ENCODE results near the gene OSGEP. TPM values are rescaled to one million over a fixed set of nuclear protein-coding genes. Genes with fewer than 3 reads are reported as not detected.

OSGEP gene
- total RNA-seq, 1 experiment from 2014 or later: 21.8 TPM

GRCh38 chr14:20476776-20477175 lies 22.2 kb upstream of the OSGEP start:
- peaks cover 37 to 58% of the 10 kb centered on the region in 2 experiments for H3K36me3 ChIP-seq (ENCODE audit: control insufficient read depth in 1 of 2, insufficient read depth in 2 of 2, low read length in 2 of 2)
- no peak overlapping the region for H3K4me3 ChIP-seq (replicated peaks in 1 of 2; ENCODE audit: low read depth in 1 of 2, low read length in 2 of 2)
- no peak for DNase-seq (ENCODE audit: low read depth, low spot score)
- RAD21 ChIA-PET (ENCODE audit: low non-redundant PET in 1 of 2, low total read pairs in 2 of 2, uncharacterized antibody in 2 of 2, unreplicated experiment in 2 of 2): no interaction called here
- H3K4me2 ChIP-seq (ENCODE audit: low read length): no peak overlapping the region
- TF ChIP-seq POLR2AphosphoS5 (IDR thresholded peaks at IDR 0.05; ENCODE audit: low read depth, low read length) (no peak), TCF7L2 (IDR thresholded peaks at IDR 0.05; ENCODE audit: borderline replicate concordance, extremely low read depth, insufficient read depth, insufficient read length) (no peak), CEBPB (IDR thresholded peaks at IDR 0.05; ENCODE audit: low read depth) (no peak), EZH2phosphoT487 (IDR thresholded peaks at IDR 0.05; ENCODE audit: borderline replicate concordance) (no peak), SIN3A (IDR thresholded peaks at IDR 0.05; ENCODE audit: low read depth) (no peak), CBX3 (IDR thresholded peaks at IDR 0.05; ENCODE audit: low read depth) (no peak), POLR2A (IDR thresholded peaks at IDR 0.05; ENCODE audit: borderline replicate concordance, extremely low read depth, insufficient read depth, insufficient read length) (no peak)
- TF ChIP-seq, protein P1, sequence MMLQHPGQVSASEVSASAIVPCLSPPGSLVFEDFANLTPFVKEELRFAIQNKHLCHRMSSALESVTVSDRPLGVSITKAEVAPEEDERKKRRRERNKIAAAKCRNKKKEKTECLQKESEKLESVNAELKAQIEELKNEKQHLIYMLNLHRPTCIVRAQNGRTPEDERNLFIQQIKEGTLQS (IDR thresholded peaks at IDR 0.05): no peak
- no peaks in the 10 kb centered on the region for H3K9me3 ChIP-seq (ENCODE audit: control insufficient read depth in 1 of 2, insufficient read depth in 1 of 2, low read depth in 1 of 2, low read length in 2 of 2)
- no peaks in the 10 kb centered on the region for H3K27me3 ChIP-seq (ENCODE audit: insufficient read depth, low read length)
- CTCF ChIA-PET: interaction anchor here (0.8 kb wide), 1 partner anchor 11 kb away, joined by 4 read pairs; no protein-coding TSS in a partner anchor
- BruUV-seq (replicated peaks): no TSS peak
- no peak overlapping the region for H2AFZ ChIP-seq (ENCODE audit: low read depth, low read length, poor library complexity, severe bottlenecking)
- H4K20me1 ChIP-seq (ENCODE audit: insufficient read depth): no peaks in the 10 kb centered on the region
- intact Hi-C loops (cut with micrococcal nuclease): no loop called here
- H3K27ac ChIP-seq (ENCODE audit: low read depth, low read length): no peak overlapping the region
- no peak overlapping the region for H3K9ac ChIP-seq (ENCODE audit: low read length)
- H3K9me2 ChIP-seq (ENCODE audit: insufficient read depth): no peaks in the 10 kb centered on the region
- H3K79me2 ChIP-seq (ENCODE audit: insufficient read depth, low read length): peaks cover 30% of the 10 kb centered on the region
- H3K4me1 ChIP-seq (ENCODE audit: control insufficient read depth in 1 of 2, insufficient read depth in 2 of 2, low read length in 2 of 2): no peaks in the 10 kb centered on the region
- ATAC-seq: no peak
- POLR2A ChIA-PET: no interaction called here

GRCh38 chr14:20472536-20473169 lies 18.0 kb upstream of the OSGEP start:
- Histone ChIP-seq H3K4me2 (ENCODE audit: low read length) (no peak overlapping the region), H3K9me2 (ENCODE audit: insufficient read depth) (no peaks in the 10 kb centered on the region), H4K20me1 (ENCODE audit: insufficient read depth) (no peaks in the 10 kb centered on the region), H3K27ac (ENCODE audit: low read depth, low read length) (no peak overlapping the region), H3K4me3 (replicated peaks in 1 of 2; ENCODE audit: low read depth in 1 of 2, low read length in 2 of 2) (no peak overlapping the region), H2AFZ (ENCODE audit: low read depth, low read length, poor library complexity, severe bottlenecking) (no peak overlapping the region), H3K4me1 (ENCODE audit: control insufficient read depth in 1 of 2, insufficient read depth in 2 of 2, low read length in 2 of 2) (peaks cover 10 to 14% of the 10 kb centered on the region in 2 experiments; a peak in 3 of 4 replicates), H3K9ac (ENCODE audit: low read length) (no peak overlapping the region), H3K27me3 (ENCODE audit: insufficient read depth, low read length) (no peaks in the 10 kb centered on the region), H3K36me3 (ENCODE audit: control insufficient read depth in 1 of 2, insufficient read depth in 2 of 2, low read length in 2 of 2) (peaks cover 36 to 58% of the 10 kb centered on the region in 2 experiments), H3K79me2 (ENCODE audit: insufficient read depth, low read length) (peaks cover 55% of the 10 kb centered on the region), H3K9me3 (ENCODE audit: control insufficient read depth in 1 of 2, insufficient read depth in 1 of 2, low read depth in 1 of 2, low read length in 2 of 2) (no peaks in the 10 kb centered on the region)
- no TSS peak for BruUV-seq (replicated peaks)
- DNase-seq (ENCODE audit: low read depth, low spot score) (no peak), ATAC-seq (no peak)
- RAD21 ChIA-PET (ENCODE audit: low non-redundant PET in 1 of 2, low total read pairs in 2 of 2, uncharacterized antibody in 2 of 2, unreplicated experiment in 2 of 2): no interaction called here
- TF ChIP-seq, protein P2, sequence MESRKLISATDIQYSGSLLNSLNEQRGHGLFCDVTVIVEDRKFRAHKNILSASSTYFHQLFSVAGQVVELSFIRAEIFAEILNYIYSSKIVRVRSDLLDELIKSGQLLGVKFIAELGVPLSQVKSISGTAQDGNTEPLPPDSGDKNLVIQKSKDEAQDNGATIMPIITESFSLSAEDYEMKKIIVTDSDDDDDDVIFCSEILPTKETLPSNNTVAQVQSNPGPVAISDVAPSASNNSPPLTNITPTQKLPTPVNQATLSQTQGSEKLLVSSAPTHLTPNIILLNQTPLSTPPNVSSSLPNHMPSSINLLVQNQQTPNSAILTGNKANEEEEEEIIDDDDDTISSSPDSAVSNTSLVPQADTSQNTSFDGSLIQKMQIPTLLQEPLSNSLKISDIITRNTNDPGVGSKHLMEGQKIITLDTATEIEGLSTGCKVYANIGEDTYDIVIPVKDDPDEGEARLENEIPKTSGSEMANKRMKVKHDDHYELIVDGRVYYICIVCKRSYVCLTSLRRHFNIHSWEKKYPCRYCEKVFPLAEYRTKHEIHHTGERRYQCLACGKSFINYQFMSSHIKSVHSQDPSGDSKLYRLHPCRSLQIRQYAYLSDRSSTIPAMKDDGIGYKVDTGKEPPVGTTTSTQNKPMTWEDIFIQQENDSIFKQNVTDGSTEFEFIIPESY (IDR thresholded peaks at IDR 0.05; ENCODE audit: extremely low read depth, insufficient replicate concordance, low read length): no peak
- no peak for TF ChIP-seq SRF (IDR thresholded peaks at IDR 0.05; ENCODE audit: low read depth)
- no peak for TF ChIP-seq YY1 (IDR thresholded peaks at IDR 0.05; ENCODE audit: extremely low read depth, insufficient replicate concordance, low read depth, low read length)
- TF ChIP-seq TCF7L2 (IDR thresholded peaks at IDR 0.05; ENCODE audit: borderline replicate concordance, extremely low read depth, insufficient read depth, insufficient read length): no peak
- no peak for TF ChIP-seq SIN3A (IDR thresholded peaks at IDR 0.05; ENCODE audit: low read depth)
- TF ChIP-seq ZFX (IDR thresholded peaks at IDR 0.05): no peak
- TF ChIP-seq EGR1 (IDR thresholded peaks at IDR 0.05; ENCODE audit: low read depth): no peak
- TF ChIP-seq, protein P3, sequence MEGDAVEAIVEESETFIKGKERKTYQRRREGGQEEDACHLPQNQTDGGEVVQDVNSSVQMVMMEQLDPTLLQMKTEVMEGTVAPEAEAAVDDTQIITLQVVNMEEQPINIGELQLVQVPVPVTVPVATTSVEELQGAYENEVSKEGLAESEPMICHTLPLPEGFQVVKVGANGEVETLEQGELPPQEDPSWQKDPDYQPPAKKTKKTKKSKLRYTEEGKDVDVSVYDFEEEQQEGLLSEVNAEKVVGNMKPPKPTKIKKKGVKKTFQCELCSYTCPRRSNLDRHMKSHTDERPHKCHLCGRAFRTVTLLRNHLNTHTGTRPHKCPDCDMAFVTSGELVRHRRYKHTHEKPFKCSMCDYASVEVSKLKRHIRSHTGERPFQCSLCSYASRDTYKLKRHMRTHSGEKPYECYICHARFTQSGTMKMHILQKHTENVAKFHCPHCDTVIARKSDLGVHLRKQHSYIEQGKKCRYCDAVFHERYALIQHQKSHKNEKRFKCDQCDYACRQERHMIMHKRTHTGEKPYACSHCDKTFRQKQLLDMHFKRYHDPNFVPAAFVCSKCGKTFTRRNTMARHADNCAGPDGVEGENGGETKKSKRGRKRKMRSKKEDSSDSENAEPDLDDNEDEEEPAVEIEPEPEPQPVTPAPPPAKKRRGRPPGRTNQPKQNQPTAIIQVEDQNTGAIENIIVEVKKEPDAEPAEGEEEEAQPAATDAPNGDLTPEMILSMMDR (IDR thresholded peaks at IDR 0.05 in 2 of 3, conservative IDR thresholded peaks at IDR 0.05 in 1 of 3; ENCODE audit: borderline replicate concordance in 1 of 3, insufficient read depth in 1 of 3, low read depth in 2 of 3, low read length in 2 of 3): no peak
- TF ChIP-seq ZNF274 (IDR thresholded peaks at IDR 0.05; ENCODE audit: low read depth, low read length): no peak
- POLR2A ChIA-PET: interaction anchor here (0.9 to 1.2 kb wide), 3 partner anchors 11 to 57 kb away, joined by 3 to 4 read pairs (median 3); partner anchors contain the start of gene PIP4P1
- CTCF ChIA-PET: interaction anchor here (1.1 kb wide), 1 partner anchor 13 kb away, joined by 4 read pairs; no protein-coding TSS in a partner anchor
- intact Hi-C loops (cut with micrococcal nuclease): loop anchor here (5.0 kb wide), 1 partner anchor 145 kb away; no protein-coding TSS in a partner anchor

All from HCT116 (cell line).